Measurements from ENCODE around the gene PLEKHM1. TPM values are rescaled to one million over a fixed set of nuclear protein-coding genes. Genes with fewer than 3 reads are reported as not detected.
A peak's percentile ranks its signal among the peaks of the same experiment; 100 is the strongest.

Gene PLEKHM1
- total and polyA plus RNA-seq, 2 of the 13 experiments (the other 11 are each of a cell fraction or from before 2014, with no cell fraction given) = 7.6 to 13.5 TPM

DNA sequence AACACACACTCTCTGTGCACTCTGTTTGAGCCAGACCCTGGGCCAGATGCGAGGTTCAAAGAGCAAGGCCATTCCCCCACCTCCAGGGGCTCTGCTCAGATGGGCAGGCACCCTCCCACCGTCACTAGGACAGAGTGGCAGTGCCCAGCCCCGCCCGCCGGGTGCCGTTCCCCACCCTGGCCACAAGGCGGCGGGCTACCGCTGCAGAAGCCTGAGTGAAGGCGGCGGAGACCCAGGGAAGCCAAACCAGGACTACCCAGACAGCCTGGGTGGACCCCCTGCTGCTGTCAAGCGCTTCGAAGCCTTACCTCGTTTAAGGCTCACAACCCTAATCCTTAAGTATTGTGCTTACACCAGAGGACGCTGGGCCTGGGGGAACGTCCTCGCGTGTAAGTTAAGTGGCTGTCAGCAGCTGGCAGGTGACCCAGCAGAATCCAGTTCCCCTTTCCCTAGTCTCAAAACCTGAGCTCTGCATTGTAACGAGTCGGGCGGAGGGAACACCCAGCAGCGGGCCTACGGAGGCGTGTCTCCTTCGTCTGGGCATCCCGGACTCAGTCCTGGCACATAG lies 62.4 kb downstream of the PLEKHM1 start (continued):
- TF ChIP-seq RFXAP (CRISPR knock-in tag; IDR thresholded peaks at IDR 0.05; ENCODE audit: borderline replicate concordance) (no peak), ATF7 (IDR thresholded peaks at IDR 0.05) (no peak), ATF7 (CRISPR knock-in tag; IDR thresholded peaks at IDR 0.05) (no peak), ZNF230 (CRISPR knock-in tag; IDR thresholded peaks at IDR 0.05) (no peak), GTF2F1 (IDR thresholded peaks at IDR 0.05; ENCODE audit: low read length) (no peak), ZNF557 (CRISPR knock-in tag; IDR thresholded peaks at IDR 0.05) (no peak), MYPOP (CRISPR knock-in tag; IDR thresholded peaks at IDR 0.05) (peak; percentile 34; the same call in 1 of the 2 replicates), JDP2 (CRISPR knock-in tag; IDR thresholded peaks at IDR 0.05; ENCODE audit: borderline replicate concordance) (no peak), ARID4A (CRISPR knock-in tag; IDR thresholded peaks at IDR 0.05; ENCODE audit: borderline replicate concordance) (peak; percentile 56; the same call in 1 of the 2 replicates), CEBPZ (IDR thresholded peaks at IDR 0.05; ENCODE audit: low read length) (no peak), ELF3 (CRISPR knock-in tag; IDR thresholded peaks at IDR 0.05) (peak; percentile 57), THAP7 (CRISPR knock-in tag; IDR thresholded peaks at IDR 0.05) (peak; percentile 84; the same call in 1 of the 2 replicates), SRSF4 (IDR thresholded peaks at IDR 0.05; ENCODE audit: low read depth, low read length, poor library complexity, severe bottlenecking) (no peak), ZNF549 (CRISPR knock-in tag; IDR thresholded peaks at IDR 0.05) (no peak), GMEB2 (CRISPR knock-in tag; IDR thresholded peaks at IDR 0.05; ENCODE audit: low read depth) (no peak), MYNN (CRISPR knock-in tag; IDR thresholded peaks at IDR 0.05; ENCODE audit: low read depth) (peak; percentile 94), NR2C2 (CRISPR knock-in tag; IDR thresholded peaks at IDR 0.05; ENCODE audit: borderline replicate concordance) (no peak), SMAD3 (CRISPR knock-in tag; IDR thresholded peaks at IDR 0.05) (peak; percentile 58; the same call in 1 of the 2 replicates)
